ENCODE measurements around the gene MMP24OS.
"Not testable (repeated sequence)": the region's sequence is repeated elsewhere in the genome, so short reads cannot be mapped to it uniquely, and the experiment has no call there.

Gene MMP24OS

GRCh38 chr20:35273449-35274171 is 4.3 kb downstream of the MMP24OS start:
- FAIRE-seq = no peak

- FAIRE-seq = no peak
Measured at GRCh38 chr20:35271904-35272303, 6.0 kb downstream of the MMP24OS start.

- FAIRE-seq = no peak
Measured at GRCh38 chr20:35271073-35271882, 6.6 kb downstream of the MMP24OS start.

GRCh38 chr20:35270021-35270902 is 7.7 kb downstream of the MMP24OS start:
- FAIRE-seq = no peak

GRCh38 chr20:35269055-35269781 is 8.7 kb downstream of the MMP24OS start:
- no peak for FAIRE-seq

- FAIRE-seq = no peak
Measured at GRCh38 chr20:35267092-35267491, 10.8 kb downstream of the MMP24OS start.

- no peak for FAIRE-seq
Measured at GRCh38 chr20:35264755-35265154, 13.2 kb downstream of the MMP24OS start.

GRCh38 chr20:35263532-35264341 is 14.2 kb downstream of the MMP24OS start:
- FAIRE-seq = no peak

GRCh38 chr20:35262731-35263531 is 15.0 kb downstream of the MMP24OS start:
- FAIRE-seq = not testable (repeated sequence)

- FAIRE-seq = not testable (repeated sequence)
Measured at GRCh38 chr20:35262321-35262720, 15.6 kb downstream of the MMP24OS start.

- no peak for FAIRE-seq
Measured at GRCh38 chr20:35260426-35260825, 17.5 kb downstream of the MMP24OS start.

GRCh38 chr20:35257175-35257909 is 20.6 kb downstream of the MMP24OS start:
- no peak for FAIRE-seq

GRCh38 chr20:35254448-35254999 is 23.4 kb downstream of the MMP24OS start:
- FAIRE-seq = no peak

- FAIRE-seq = no peak
Measured at GRCh38 chr20:35253010-35253409, 24.9 kb downstream of the MMP24OS start.

GRCh38 chr20:35252598-35252997 is 25.3 kb downstream of the MMP24OS start:
- FAIRE-seq = not testable (repeated sequence)

- no peak for FAIRE-seq
Measured at GRCh38 chr20:35252037-35252461, 25.9 kb downstream of the MMP24OS start.

GRCh38 chr20:35251613-35251940 is 26.3 kb downstream of the MMP24OS start:
- no peak for FAIRE-seq

- FAIRE-seq = no peak
Measured at GRCh38 chr20:35248641-35249475, 29.1 kb downstream of the MMP24OS start.

GRCh38 chr20:35246723-35247122 is 31.2 kb downstream of the MMP24OS start:
- no peak for FAIRE-seq

Data from TTC549 (cell line).